ENCODE results near the gene SLC22A15.

The SLC22A15 gene

GRCh38 chr1:116075990-116076389 lies 99.7 kb downstream of the SLC22A15 start:
- Histone ChIP-seq H3K27ac (ENCODE audit: insufficient read depth in 1 of 2, low read depth in 1 of 2, low read length in 2 of 2, poor library complexity in 1 of 2, severe bottlenecking in 2 of 2) (no peak overlapping the region), H3K4me3 (ENCODE audit: control insufficient read depth in 1 of 7, extremely low read depth in 1 of 7, insufficient read depth in 4 of 7, low read depth in 2 of 7, low read length in 6 of 7) (no peak overlapping the region), H3K27me3 (replicated peaks in 2 of 5; ENCODE audit: control insufficient read depth in 4 of 5, insufficient read depth in 5 of 5, low read length in 4 of 5) (no peaks in the 10 kb centered on the region), H3K4me1 (ENCODE audit: control extremely low read depth in 1 of 4, control insufficient read depth in 4 of 4, insufficient read depth in 4 of 4, low read length in 3 of 4) (no peaks in the 10 kb centered on the region), H3K9me3 (ENCODE audit: control extremely low read depth in 1 of 5, control insufficient read depth in 4 of 5, insufficient read depth in 2 of 5, low read depth in 1 of 5, low read length in 4 of 5) (no peaks in the 10 kb centered on the region), H3K36me3 (ENCODE audit: control insufficient read depth in 4 of 4, insufficient read depth in 4 of 4, low read length in 3 of 4) (no peaks in the 10 kb centered on the region)
- CTCF ChIA-PET = no interaction called here
- DNase-seq = no peak
- 86% methylated on average over 1 of the region's 4 CpGs for WGBS (ENCODE audit: insufficient coverage)
- POLR2A ChIA-PET = no interaction called here

- POLR2A ChIA-PET = no interaction called here
- Histone ChIP-seq H3K9me3 (ENCODE audit: control extremely low read depth in 1 of 5, control insufficient read depth in 4 of 5, insufficient read depth in 2 of 5, low read depth in 1 of 5, low read length in 4 of 5) (no peaks in the 10 kb centered on the region), H3K27me3 (replicated peaks in 2 of 5; ENCODE audit: control insufficient read depth in 4 of 5, insufficient read depth in 5 of 5, low read length in 4 of 5) (no peaks in the 10 kb centered on the region), H3K27ac (ENCODE audit: insufficient read depth in 1 of 2, low read depth in 1 of 2, low read length in 2 of 2, poor library complexity in 1 of 2, severe bottlenecking in 2 of 2) (no peak overlapping the region), H3K4me3 (ENCODE audit: control insufficient read depth in 1 of 7, extremely low read depth in 1 of 7, insufficient read depth in 4 of 7, low read depth in 2 of 7, low read length in 6 of 7) (no peak overlapping the region), H3K4me1 (ENCODE audit: control extremely low read depth in 1 of 4, control insufficient read depth in 4 of 4, insufficient read depth in 4 of 4, low read length in 3 of 4) (no peaks in the 10 kb centered on the region), H3K36me3 (ENCODE audit: control insufficient read depth in 4 of 4, insufficient read depth in 4 of 4, low read length in 3 of 4) (no peaks in the 10 kb centered on the region)
- DNase-seq = no peak
- CTCF ChIA-PET = no interaction called here
- WGBS (ENCODE audit: insufficient coverage) = no CpG with 5 or more reads among the region's 3 CpGs
Observed at GRCh38 chr1:116076831-116077230, 100.5 kb downstream of the SLC22A15 start.

GRCh38 chr1:116078699-116079223 lies 102.4 kb downstream of the SLC22A15 start:
- H3K9me3 ChIP-seq (ENCODE audit: control extremely low read depth in 1 of 5, control insufficient read depth in 4 of 5, insufficient read depth in 2 of 5, low read depth in 1 of 5, low read length in 4 of 5) = no peaks in the 10 kb centered on the region
- H3K27ac ChIP-seq (ENCODE audit: insufficient read depth in 1 of 2, low read depth in 1 of 2, low read length in 2 of 2, poor library complexity in 1 of 2, severe bottlenecking in 2 of 2) = no peak overlapping the region
- no peaks in the 10 kb centered on the region for H3K4me1 ChIP-seq (ENCODE audit: control extremely low read depth in 1 of 4, control insufficient read depth in 4 of 4, insufficient read depth in 4 of 4, low read length in 3 of 4)
- POLR2A ChIA-PET = no interaction called here
- 82% methylated on average over 3 of the region's 6 CpGs for WGBS (ENCODE audit: insufficient coverage)
- no peaks in the 10 kb centered on the region for H3K27me3 ChIP-seq (replicated peaks in 2 of 5; ENCODE audit: control insufficient read depth in 4 of 5, insufficient read depth in 5 of 5, low read length in 4 of 5)
- CTCF ChIA-PET = no interaction called here
- no peak for DNase-seq
- no peak overlapping the region for H3K4me3 ChIP-seq (ENCODE audit: control insufficient read depth in 1 of 7, extremely low read depth in 1 of 7, insufficient read depth in 4 of 7, low read depth in 2 of 7, low read length in 6 of 7)
- no peaks in the 10 kb centered on the region for H3K36me3 ChIP-seq (ENCODE audit: control insufficient read depth in 4 of 4, insufficient read depth in 4 of 4, low read length in 3 of 4)

GRCh38 chr1:116087628-116088027 lies 111.3 kb downstream of the SLC22A15 start:
- H3K27me3 ChIP-seq (replicated peaks in 2 of 5; ENCODE audit: control insufficient read depth in 4 of 5, insufficient read depth in 5 of 5, low read length in 4 of 5) = no peaks in the 10 kb centered on the region
- H3K9me3 ChIP-seq (ENCODE audit: control extremely low read depth in 1 of 5, control insufficient read depth in 4 of 5, insufficient read depth in 2 of 5, low read depth in 1 of 5, low read length in 4 of 5) = peaks cover 0 to 41% (median 5%) of the 10 kb centered on the region in 5 experiments
- CTCF ChIA-PET = no interaction called here
- no peak overlapping the region for H3K27ac ChIP-seq (ENCODE audit: insufficient read depth in 1 of 2, low read depth in 1 of 2, low read length in 2 of 2, poor library complexity in 1 of 2, severe bottlenecking in 2 of 2)
- no peaks in the 10 kb centered on the region for H3K36me3 ChIP-seq (ENCODE audit: control insufficient read depth in 4 of 4, insufficient read depth in 4 of 4, low read length in 3 of 4)
- POLR2A ChIA-PET = no interaction called here
- DNase-seq = no peak
- H3K4me1 ChIP-seq (ENCODE audit: control extremely low read depth in 1 of 4, control insufficient read depth in 4 of 4, insufficient read depth in 4 of 4, low read length in 3 of 4) = no peaks in the 10 kb centered on the region
- no peak overlapping the region for H3K4me3 ChIP-seq (ENCODE audit: control insufficient read depth in 1 of 7, extremely low read depth in 1 of 7, insufficient read depth in 4 of 7, low read depth in 2 of 7, low read length in 6 of 7)

GRCh38 chr1:116089870-116090269 lies 113.6 kb downstream of the SLC22A15 start:
- Histone ChIP-seq H3K27me3 (replicated peaks in 2 of 5; ENCODE audit: control insufficient read depth in 4 of 5, insufficient read depth in 5 of 5, low read length in 4 of 5) (no peaks in the 10 kb centered on the region), H3K27ac (ENCODE audit: insufficient read depth in 1 of 2, low read depth in 1 of 2, low read length in 2 of 2, poor library complexity in 1 of 2, severe bottlenecking in 2 of 2) (no peak overlapping the region), H3K36me3 (ENCODE audit: control insufficient read depth in 4 of 4, insufficient read depth in 4 of 4, low read length in 3 of 4) (no peaks in the 10 kb centered on the region), H3K9me3 (ENCODE audit: control extremely low read depth in 1 of 5, control insufficient read depth in 4 of 5, insufficient read depth in 2 of 5, low read depth in 1 of 5, low read length in 4 of 5) (peaks cover 0 to 54% (median 8%) of the 10 kb centered on the region in 5 experiments), H3K4me3 (ENCODE audit: control insufficient read depth in 1 of 7, extremely low read depth in 1 of 7, insufficient read depth in 4 of 7, low read depth in 2 of 7, low read length in 6 of 7) (no peak overlapping the region), H3K4me1 (ENCODE audit: control extremely low read depth in 1 of 4, control insufficient read depth in 4 of 4, insufficient read depth in 4 of 4, low read length in 3 of 4) (no peaks in the 10 kb centered on the region)
- WGBS (ENCODE audit: insufficient coverage) = 100% methylated on average over 1 of the region's 1 CpG
- no peak for DNase-seq
- ChIA-PET CTCF (no interaction called here), POLR2A (no interaction called here)

GRCh38 chr1:116091083-116091482 lies 114.8 kb downstream of the SLC22A15 start:
- POLR2A ChIA-PET = no interaction called here

GRCh38 chr1:116092752-116093489 lies 116.6 kb downstream of the SLC22A15 start:
- WGBS (ENCODE audit: insufficient coverage) = 40% methylated on average over 2 of the region's 3 CpGs
- no peaks in the 10 kb centered on the region for H3K36me3 ChIP-seq (ENCODE audit: control insufficient read depth in 4 of 4, insufficient read depth in 4 of 4, low read length in 3 of 4)
- POLR2A ChIA-PET = no interaction called here
- H3K4me1 ChIP-seq (ENCODE audit: control extremely low read depth in 1 of 4, control insufficient read depth in 4 of 4, insufficient read depth in 4 of 4, low read length in 3 of 4) = no peaks in the 10 kb centered on the region
- no peak overlapping the region for H3K27ac ChIP-seq (ENCODE audit: insufficient read depth in 1 of 2, low read depth in 1 of 2, low read length in 2 of 2, poor library complexity in 1 of 2, severe bottlenecking in 2 of 2)
- CTCF ChIA-PET = no interaction called here
- H3K27me3 ChIP-seq (replicated peaks in 2 of 5; ENCODE audit: control insufficient read depth in 4 of 5, insufficient read depth in 5 of 5, low read length in 4 of 5) = no peaks in the 10 kb centered on the region
- no peak overlapping the region for H3K4me3 ChIP-seq (ENCODE audit: control insufficient read depth in 1 of 7, extremely low read depth in 1 of 7, insufficient read depth in 4 of 7, low read depth in 2 of 7, low read length in 6 of 7)
- peaks cover 0 to 65% (median 8%) of the 10 kb centered on the region in 5 experiments for H3K9me3 ChIP-seq (ENCODE audit: control extremely low read depth in 1 of 5, control insufficient read depth in 4 of 5, insufficient read depth in 2 of 5, low read depth in 1 of 5, low read length in 4 of 5)
- no peak for DNase-seq

More at GRCh38 chr1:116091083-116091482, 114.8 kb downstream of the SLC22A15 start:
- DNase-seq = no peak
- no peaks in the 10 kb centered on the region for H3K4me1 ChIP-seq (ENCODE audit: control extremely low read depth in 1 of 4, control insufficient read depth in 4 of 4, insufficient read depth in 4 of 4, low read length in 3 of 4)
- no CpG with 5 or more reads among the region's 1 CpG for WGBS (ENCODE audit: insufficient coverage)
- no peaks in the 10 kb centered on the region for H3K36me3 ChIP-seq (ENCODE audit: control insufficient read depth in 4 of 4, insufficient read depth in 4 of 4, low read length in 3 of 4)
- H3K27me3 ChIP-seq (replicated peaks in 2 of 5; ENCODE audit: control insufficient read depth in 4 of 5, insufficient read depth in 5 of 5, low read length in 4 of 5) = no peaks in the 10 kb centered on the region
- CTCF ChIA-PET = no interaction called here
- no peak overlapping the region for H3K4me3 ChIP-seq (ENCODE audit: control insufficient read depth in 1 of 7, extremely low read depth in 1 of 7, insufficient read depth in 4 of 7, low read depth in 2 of 7, low read length in 6 of 7)
- H3K9me3 ChIP-seq (ENCODE audit: control extremely low read depth in 1 of 5, control insufficient read depth in 4 of 5, insufficient read depth in 2 of 5, low read depth in 1 of 5, low read length in 4 of 5) = peaks cover 0 to 59% (median 8%) of the 10 kb centered on the region in 5 experiments
- H3K27ac ChIP-seq (ENCODE audit: insufficient read depth in 1 of 2, low read depth in 1 of 2, low read length in 2 of 2, poor library complexity in 1 of 2, severe bottlenecking in 2 of 2) = no peak overlapping the region

Measured in common myeloid progenitor, CD34-positive (primary cell).